NCI-H2081 (cell line): ENCODE results near the gene LSS.

Experiments
- DNase-seq, 2 experiments: peaks; one replicate each; lab custom pipeline; 2025; lab: John Stamatoyannopoulos, UW

LSS gene

GRCh38 chr21:46168659-46169386 lies 59.8 kb downstream of the LSS start:
- DNase-seq = no peak

GRCh38 chr21:46168238-46168637 lies 60.3 kb downstream of the LSS start:
- DNase-seq = no peak

DNA sequence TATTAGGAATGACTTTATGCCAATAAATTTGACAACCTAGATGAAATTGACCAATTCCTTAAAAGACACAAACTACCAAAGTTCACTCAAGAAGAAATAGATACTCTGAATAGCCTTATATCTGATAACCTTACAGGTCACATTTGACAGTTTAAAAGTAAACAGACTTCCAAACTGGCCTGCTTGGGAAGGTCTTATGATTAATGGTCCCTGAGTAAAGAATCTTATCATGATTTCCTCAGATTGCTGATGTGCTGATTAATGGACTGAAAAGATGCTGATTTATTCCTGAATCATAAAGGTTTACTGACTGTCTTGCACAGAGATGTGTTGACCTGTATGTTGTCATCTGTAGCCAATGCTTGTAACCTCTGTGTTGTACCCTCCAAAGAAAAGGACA lies 63.5 kb downstream of the LSS start:
- DNase-seq = no peak

GRCh38 chr21:46163380-46163779 lies 65.2 kb downstream of the LSS start:
- no peak for DNase-seq

DNA sequence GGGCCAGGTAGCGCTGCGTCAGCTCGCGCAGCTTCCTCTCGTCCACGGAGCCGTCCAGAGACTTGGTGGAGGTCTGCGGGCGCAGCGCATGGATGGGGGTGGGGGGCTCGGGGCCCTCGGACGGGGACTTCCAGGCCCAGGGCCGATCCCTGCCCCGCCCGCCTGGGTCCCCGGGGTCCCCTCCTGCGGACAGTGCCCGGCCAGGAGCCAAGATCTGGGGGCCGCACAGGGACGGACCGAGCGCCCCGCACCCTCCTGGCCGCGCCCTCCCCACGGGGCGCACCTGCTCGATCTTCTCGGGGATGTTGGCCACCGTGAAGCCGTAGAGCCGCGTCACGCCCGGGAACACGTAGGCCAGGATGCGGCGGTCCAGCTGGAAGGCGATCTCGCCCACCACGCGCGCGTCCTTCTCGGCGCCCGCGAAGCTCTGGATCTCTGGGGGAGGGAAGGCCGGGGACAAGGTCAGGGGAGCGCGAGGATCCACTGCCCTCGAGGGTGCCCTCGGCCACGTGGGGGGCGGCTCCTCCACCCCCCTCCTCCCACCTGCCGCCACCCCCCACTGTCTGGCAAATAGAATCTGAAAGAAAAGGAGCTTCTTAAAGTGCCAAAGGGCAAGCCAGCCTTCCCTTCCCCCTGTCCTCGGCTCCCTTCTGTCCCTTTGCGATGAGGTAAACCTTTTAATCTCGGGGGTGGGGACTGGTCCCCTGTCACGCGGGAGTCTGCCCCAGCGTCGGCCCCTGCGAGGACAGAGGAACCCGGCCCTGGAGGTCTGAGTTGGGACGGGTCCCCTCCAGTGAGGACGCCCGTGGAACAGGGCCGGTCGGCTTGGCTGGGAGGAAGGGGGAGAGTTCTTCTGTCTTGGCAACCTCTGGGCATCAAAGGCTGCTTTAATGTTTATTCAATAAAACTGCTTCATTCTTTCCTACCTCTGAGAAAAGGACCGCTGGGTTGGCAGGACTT lies 66.7 kb downstream of the LSS start:
- no peak for DNase-seq

GRCh38 chr21:46160907-46161632 lies 67.5 kb downstream of the LSS start:
- DNase-seq = no peak

DNA sequence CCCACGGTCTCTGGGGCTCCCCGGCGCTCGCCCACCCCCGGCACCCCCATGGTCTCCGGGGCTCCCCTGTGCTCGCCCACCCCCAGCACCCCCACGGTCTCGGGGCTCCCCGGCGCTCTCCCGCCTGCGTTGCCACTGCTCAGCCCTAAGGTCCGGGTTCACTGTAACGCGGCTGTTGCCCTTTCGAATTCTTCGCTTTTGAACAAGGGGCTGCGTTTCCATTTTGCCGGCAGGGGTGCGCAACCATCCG lies 68.0 kb downstream of the LSS start:
- no peak for DNase-seq

DNA sequence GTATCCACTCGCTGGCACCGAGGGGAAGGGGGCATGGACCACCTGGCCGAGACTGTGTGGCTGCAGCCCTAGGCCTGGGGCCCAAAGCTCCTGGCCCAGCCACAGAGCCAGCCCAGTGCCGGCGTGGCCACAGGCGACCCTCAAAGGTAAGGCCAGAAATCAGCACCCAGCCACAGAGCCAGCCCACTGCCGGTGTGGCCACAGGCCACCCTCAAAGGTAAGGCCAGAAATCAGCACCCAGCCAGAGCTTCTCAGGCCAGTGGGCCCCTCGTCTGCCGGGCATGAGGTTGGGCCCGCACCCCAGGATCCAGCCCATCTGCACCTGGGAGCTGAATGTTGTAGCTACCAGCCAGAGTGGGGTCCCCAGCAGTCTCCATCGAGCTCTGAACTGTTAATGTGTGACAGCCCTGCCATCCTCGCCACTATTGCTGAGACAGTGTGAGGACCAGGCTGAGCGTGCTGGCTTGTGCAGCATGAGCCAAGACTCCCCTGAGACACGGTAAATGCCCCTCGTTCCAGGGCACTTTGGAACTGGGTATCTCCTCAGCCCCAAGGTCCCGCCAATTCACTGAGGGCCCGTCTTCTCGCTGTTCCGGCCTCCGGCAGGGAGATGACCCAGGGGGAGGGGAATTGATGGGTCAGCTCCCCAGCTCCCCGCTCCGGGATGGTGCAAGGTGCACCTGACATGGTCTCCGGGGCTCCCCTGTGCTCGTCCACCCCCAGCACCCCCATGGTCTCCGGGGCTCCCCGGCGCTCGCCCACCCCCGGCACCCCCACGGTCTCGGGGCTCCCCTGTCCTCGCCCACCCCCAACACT lies 68.5 kb downstream of the LSS start:
- DNase-seq = no peak

DNA sequence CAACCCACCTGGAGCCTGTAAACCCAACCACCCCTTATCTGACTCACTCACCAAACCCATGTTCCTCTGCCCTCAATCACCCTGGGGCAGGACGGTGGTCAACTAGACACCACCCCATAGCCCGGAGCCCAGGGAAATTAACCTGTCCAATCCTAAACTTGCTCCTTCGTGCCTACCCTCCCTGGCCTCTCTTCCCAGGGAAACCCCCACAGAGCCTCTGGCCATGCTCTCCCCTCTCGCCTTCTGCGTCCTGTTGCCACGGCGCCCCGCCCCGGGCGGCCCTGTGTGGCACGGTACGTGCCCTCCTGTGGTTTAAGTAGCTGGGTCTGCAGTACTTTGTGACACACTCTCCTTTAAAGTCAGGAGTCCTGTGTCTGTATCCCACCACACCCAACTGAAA lies 69.2 kb downstream of the LSS start:
- no peak for DNase-seq

- DNase-seq = no peak
Observed at GRCh38 chr21:46158666-46159300, 69.8 kb downstream of the LSS start.

DNA sequence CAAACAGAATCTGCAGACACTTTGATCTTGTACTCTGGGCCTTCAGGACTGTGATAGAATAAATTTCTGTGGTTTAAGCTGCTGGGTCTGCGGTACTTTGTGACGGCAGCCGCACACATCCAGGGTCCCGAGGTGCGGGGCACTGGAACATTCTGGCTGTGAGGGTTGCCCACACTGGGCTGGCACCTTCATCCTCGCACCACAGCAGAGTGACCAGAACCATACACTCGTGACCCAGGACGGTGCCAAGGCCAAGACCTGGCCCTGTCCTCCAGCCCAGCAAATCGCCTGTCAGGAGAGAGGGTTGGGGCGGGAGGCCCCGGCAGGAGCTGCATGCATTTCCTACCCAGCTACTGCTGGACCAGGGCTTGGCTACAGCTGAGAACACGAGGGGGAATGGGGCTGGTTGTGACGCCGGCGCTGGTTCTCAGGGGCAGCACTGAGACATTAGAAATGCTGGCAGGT lies 70.6 kb downstream of the LSS start:
- no peak for DNase-seq

- no peak for DNase-seq
Observed at GRCh38 chr21:46157396-46157986, 71.1 kb downstream of the LSS start.

- no peak for DNase-seq
Observed at GRCh38 chr21:46156678-46157077, 71.9 kb downstream of the LSS start.

DNA sequence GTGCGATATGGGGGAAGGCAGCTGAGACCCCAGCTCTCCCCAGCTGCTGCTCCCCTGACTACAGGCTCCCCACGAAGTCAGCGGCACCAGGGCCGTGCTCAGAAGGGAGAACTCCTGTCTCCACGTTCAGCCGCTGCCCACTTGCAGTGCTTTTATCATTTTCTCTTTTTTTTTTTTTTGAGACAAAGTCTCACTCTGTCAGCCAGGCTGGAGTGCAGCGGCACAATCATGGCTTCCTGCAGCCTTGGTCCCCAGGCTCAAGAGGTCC lies 72.3 kb downstream of the LSS start:
- no peak for DNase-seq

DNA sequence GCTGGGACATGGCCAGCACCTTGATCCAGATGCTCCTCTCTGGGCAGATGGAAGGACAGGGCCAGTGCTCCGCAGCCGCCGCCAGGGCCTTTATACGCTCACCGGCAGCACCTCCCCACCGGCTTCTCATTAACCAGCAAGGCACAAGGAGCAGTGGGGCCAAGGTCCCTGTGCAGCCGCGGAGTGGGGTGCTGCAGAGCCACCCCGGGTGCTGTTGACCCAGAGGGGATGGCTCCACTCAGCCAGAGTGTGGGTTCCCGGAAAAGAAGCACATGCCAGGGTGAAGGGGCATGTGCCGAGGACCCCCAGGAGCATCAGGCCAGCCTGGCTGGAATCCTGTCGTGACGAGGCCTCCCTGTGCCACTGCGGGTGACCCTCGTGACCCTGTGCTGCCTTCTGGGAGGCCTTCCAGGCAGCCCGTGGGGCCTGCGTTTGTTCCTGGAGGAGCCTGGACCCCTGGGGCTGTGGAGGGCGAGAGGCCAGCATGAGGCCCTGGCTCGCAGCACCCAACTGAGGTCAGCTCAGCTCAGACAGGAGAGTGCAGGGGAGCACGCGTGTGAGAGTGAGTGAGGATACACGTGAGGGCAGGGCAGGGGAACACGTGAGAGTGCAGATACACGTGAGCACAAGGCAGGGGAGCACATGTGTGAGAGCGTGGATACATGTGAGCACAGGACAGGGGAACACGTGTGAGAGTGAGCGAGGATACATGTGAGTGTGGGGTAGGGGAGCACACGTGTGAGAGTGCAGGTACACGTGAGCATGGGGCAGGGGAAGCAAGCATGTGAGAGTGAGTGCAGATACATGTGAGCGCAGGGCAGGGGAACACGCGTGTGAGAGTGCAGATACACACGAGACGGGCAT lies 72.8 kb downstream of the LSS start, which contains the start of gene FTCD:
FTCD (minus strand) TSS at position 66 of the 864 bp plus-strand sequence; CDS start at position 10, 56 bp downstream.
- DNase-seq = no peak

DNA sequence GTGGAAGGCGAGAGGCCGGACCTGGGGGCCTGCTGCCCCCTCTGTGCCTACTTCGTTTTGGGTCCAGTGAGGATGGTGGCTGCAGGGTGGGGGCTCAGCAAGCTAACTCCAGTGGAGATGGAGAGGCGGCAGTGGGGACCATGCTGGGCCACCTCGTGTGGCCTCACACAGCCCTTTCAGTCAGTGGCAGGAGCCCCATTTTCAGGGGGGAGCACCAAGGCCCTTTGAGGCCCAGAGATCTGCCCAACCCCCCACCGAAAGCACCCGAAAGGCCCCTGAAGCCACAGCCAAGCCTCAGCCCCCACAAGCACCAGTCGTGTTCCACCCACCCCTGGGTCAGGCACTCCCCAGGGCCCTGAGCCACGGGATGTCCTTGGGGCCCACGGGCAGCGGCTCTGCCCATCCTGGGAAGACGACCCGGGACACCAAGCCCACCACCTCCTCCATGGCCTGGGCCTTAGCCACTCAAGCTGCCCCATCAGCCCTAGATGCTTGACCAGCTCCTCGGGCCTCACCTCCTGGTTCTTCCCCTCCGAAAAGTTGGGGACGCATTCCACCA lies 73.5 kb downstream of the LSS start:
- DNase-seq = no peak

DNA sequence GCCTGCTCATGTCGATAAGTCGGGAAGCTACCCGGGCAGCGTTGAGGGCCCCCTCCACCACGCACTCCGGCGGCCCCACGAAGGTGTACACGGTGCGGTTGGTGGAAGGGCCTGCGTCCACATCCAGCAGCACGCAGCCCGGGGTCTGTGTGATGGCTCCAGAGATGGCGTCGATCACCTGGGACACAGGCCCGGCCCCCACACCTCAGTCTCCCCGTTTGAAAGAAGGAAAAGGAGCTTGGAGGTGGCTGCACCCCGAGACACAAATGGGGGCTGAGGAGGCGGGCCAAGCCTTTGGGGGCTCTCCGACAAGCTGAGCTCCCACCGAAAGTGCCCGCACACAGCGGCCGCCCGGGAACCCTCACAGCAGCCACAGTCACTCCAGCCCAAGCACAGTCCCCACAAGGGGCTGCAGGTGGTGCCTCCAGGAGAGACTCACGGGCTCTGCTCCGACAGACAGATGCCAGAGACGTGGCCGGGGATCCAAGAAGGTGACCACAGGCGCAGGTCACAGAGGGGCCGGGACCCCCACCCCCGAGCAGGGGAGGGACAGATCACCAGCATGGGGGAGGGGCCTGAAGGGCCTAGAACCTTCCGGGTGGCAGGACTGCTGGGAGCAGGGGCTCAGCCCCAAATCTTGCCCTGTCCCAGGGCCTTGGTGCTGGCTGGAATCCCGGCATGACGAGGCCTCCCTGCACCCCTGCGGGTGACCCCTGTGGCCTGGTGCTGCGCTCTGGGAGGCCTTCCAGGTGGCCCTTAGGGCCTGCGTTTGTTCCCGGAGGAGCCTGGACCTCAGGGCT lies 74.2 kb downstream of the LSS start:
- no peak for DNase-seq

DNA sequence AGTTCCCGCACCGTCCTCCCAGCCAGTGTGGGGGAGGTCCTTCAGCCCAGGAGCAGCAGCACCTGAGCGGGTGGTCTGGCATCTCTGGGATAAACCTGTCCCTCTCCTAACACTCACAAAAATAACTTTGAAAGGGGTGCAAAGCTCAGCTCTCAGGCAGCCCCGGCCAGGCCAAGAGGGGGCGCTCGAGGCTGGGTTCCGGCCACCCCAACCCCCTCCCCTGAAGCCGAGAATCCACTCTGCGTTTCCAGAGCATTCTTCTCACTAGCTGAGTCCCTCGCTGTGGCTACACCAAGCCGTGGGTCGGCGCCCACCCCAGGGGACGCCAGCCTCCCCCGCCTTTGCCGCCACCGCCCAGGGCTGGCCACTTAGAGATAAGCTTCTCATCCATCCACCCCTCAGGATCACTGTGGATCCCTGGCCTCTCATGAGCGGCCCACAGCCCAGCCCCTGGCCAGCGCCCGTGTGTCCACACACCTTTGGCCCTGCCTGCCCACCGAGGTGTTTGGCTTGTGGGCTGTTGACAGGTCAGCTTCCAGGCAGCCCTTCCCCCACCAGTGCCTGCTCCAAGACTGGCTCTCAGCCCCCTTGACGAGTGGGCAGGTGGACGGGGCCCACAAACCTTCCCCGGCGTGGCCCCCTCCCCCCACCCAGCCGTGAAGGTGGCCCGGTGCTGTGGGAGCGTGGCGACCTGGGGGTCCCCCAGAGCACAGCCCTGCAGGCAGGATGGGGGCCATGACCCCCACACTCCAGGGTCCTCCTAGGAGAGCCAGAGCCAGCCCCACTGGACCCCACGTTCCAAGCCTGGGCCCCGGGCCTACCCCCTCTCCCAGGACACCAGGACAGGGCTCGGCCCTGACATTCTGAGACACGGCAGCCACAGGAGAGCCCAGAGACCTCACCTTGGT lies 75.1 kb downstream of the LSS start:
- DNase-seq = no peak
